Fibroblast of villous mesenchyme (primary cell): ENCODE results near the gene TMEFF1. TPM values are rescaled to one million over a fixed set of nuclear protein-coding genes. Genes with fewer than 3 reads are reported as not detected.

Experiments
- DNase-seq: peaks from one replicate; pipeline ENCODE4 v3.0.0-alpha.2; 2010; ENCODE audit warnings: low read depth
- H3K4me3 ChIP-seq: 2 replicates; pipeline ENCODE4 v1.5.1; 2011; ENCODE audit warnings: low read depth, mild to moderate bottlenecking, low read length
- total RNA-seq: library from RNA; depleted of rRNA; stranded (reverse); fragments of >200 nt; gene quantifications from 2 replicates; pipeline ENCODE4 v1.2.3, GENCODE V29; 2012
- TF ChIP-seq, protein P1 (sequence below): IDR thresholded peaks from 2 replicates; pipeline ENCODE4 v1.5.1; 2012; ENCODE audit warnings: low read depth, mild to moderate bottlenecking, low read length; ENCODE audit not compliant: insufficient read depth

TMEFF1 gene
- total RNA-seq, 1 donor: 0.43 TPM

- TF ChIP-seq, protein P1, sequence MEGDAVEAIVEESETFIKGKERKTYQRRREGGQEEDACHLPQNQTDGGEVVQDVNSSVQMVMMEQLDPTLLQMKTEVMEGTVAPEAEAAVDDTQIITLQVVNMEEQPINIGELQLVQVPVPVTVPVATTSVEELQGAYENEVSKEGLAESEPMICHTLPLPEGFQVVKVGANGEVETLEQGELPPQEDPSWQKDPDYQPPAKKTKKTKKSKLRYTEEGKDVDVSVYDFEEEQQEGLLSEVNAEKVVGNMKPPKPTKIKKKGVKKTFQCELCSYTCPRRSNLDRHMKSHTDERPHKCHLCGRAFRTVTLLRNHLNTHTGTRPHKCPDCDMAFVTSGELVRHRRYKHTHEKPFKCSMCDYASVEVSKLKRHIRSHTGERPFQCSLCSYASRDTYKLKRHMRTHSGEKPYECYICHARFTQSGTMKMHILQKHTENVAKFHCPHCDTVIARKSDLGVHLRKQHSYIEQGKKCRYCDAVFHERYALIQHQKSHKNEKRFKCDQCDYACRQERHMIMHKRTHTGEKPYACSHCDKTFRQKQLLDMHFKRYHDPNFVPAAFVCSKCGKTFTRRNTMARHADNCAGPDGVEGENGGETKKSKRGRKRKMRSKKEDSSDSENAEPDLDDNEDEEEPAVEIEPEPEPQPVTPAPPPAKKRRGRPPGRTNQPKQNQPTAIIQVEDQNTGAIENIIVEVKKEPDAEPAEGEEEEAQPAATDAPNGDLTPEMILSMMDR: no peak
- DNase-seq: no peak
- no peak overlapping the region for H3K4me3 ChIP-seq
Measured at GRCh38 chr9:100567856-100568255, 94.9 kb downstream of the TMEFF1 start.

DNA sequence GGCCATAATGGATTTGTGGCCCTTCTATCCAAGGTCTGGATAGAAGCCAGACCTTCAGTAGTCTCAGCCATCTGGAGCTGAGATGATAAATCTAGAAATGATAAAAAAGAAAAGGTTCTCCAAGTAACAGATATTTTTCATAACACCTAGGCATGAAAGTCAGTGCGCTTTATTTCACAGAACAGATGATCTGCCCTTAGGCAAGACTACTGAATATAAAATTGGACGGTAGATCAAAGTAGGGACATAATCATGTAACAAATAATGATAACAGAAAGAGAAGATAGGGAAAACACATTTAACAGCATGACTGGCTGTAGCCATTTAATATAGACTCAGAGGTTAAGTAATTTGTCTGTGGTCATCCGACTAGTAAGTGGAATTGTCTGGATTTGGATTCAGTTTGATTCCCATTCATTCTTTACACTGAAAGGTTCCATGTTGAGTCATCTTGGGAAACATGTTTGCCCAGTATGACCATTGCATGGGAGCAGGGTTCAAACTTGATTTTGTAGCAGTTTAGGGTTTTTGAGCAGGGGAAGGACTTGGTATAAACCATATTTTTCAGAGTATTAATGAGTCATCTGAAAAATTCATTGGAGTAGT, 100.8 kb downstream of the TMEFF1 start:
- TF ChIP-seq, protein P1: no peak
- no peak for DNase-seq
- no peak overlapping the region for H3K4me3 ChIP-seq

GRCh38 chr9:100575006-100575405, 102.1 kb downstream of the TMEFF1 start:
- DNase-seq: no peak
- no peak overlapping the region for H3K4me3 ChIP-seq
- TF ChIP-seq, protein P1: no peak

DNA sequence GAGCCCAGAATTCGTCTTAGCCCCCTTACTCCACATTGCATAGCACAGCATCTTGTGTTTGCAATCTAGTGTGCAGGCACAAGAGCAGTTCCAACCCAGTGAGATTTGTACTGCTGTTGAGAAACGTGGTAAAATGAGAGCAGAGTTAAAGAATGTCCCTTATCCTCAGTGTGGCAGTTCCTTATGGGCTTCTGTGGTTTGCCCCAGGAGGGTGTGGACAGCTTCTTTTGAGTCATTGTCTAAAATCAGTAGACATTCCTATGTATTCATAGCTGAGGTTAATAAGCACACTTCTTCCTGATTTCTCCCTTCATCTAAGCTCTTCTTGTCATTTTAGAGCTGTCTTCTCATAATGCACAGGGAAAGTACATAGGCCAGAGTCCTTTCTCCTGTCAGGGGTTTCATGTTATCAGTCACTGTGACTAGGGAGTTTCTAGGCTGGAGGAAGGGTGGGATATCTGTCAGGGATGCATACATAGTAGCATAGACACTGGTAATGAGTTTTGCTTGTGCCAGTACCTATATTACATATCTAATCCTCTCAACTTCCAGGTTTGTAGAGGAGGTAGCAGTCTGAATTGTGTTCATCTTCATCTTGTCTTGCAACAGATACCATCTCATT, 102.9 kb downstream of the TMEFF1 start:
- no peak for DNase-seq
- H3K4me3 ChIP-seq: no peak overlapping the region
- TF ChIP-seq, protein P1: no peak

GRCh38 chr9:100577776-100578448, 105.0 kb downstream of the TMEFF1 start, which contains the start of gene CAVIN4:
TSS of gene CAVIN4 (plus strand) at chr9:100578079. CDS start at chr9:100578144, 65 bp downstream.
- peak; percentile 27 for DNase-seq
- H3K4me3 ChIP-seq: no peak within 1 kb of the TSS
- TF ChIP-seq, protein P1: no peak

- TF ChIP-seq, protein P1: no peak
- no peak overlapping the region for H3K4me3 ChIP-seq
- DNase-seq: no peak
Measured at GRCh38 chr9:100578610-100579009, 105.7 kb downstream of the TMEFF1 start.
